GM21576 (cell line): Measurements from ENCODE around the gene CCR5.

ENCODE experiments used
- ATAC-seq: cut with Tn5 transposase; IDR thresholded peaks from one replicate; pipeline ENCODE4 v1.9.1; 2021; ENCODE audit warnings: mild to moderate bottlenecking, moderate library complexity; ENCODE audit not compliant: unreplicated experiment

CCR5 gene

GRCh38 chr3:46358466-46358865 lies 12.3 kb upstream of the CCR5 start:
- no peak for ATAC-seq

GRCh38 chr3:46359733-46360493 lies 10.8 kb upstream of the CCR5 start:
- ATAC-seq, result peak; percentile 51

- no peak for ATAC-seq
Observed at GRCh38 chr3:46360907-46361306, 9.8 kb upstream of the CCR5 start.

DNA sequence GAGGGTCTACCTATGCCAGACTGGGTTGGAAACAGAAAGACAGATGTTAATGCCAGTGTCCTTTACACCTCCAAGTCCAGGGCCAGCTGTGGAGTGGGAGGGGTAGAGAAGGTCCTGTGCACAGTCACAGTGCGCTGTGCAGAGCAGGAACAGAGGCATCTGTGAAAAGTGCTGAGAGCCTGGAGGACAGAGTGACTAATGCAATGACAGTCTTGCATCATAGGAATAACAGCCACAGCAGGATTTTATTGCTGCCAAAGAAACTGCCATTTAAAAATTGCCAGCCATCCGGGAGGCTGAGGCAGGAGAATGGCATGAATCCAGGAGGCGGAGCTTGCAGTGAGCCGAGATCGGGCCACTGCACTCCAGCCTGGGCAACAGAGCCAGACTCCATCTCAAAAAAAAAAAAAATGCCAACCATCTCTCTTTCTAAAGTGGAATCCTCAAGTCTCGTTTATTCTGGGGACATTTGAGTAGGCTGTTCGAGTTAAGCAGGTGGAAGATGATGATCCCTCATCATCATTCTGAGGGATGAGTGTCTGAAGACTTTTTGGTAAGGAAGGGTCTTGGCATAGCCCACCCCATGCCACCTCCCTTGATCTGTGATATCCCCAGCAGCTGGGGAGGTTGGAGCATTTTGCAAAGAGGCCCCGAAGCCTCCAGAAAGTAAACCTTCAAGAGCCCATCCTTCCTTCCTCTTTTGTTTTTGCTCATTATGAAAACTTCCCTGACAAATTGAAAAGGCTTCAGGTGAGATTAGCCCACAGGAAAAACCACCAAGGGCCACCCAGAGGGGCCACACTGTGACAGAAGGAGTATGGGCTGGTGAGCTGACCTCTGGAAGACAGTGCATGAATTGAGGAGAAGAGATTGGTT lies 9.1 kb upstream of the CCR5 start:
- no peak for ATAC-seq

DNA sequence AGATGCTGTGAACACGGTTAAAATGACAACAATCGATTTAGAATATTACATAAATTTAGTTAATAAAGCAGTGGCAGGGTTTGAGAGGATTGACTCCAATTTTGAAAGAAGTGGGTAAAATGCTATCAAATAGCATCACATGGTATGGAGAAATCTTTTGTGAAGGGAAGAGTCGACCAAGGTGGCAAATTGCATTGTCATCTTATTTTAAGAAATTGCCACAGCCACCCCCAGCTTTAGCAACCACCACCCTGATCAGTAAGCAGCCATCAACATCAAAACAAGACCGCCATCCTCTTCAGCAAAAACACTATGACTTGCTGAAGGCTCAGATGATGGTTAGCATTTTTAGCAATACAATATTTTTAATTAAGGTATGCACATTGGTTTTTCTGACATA lies 5.7 kb upstream of the CCR5 start:
- ATAC-seq, result no peak

DNA sequence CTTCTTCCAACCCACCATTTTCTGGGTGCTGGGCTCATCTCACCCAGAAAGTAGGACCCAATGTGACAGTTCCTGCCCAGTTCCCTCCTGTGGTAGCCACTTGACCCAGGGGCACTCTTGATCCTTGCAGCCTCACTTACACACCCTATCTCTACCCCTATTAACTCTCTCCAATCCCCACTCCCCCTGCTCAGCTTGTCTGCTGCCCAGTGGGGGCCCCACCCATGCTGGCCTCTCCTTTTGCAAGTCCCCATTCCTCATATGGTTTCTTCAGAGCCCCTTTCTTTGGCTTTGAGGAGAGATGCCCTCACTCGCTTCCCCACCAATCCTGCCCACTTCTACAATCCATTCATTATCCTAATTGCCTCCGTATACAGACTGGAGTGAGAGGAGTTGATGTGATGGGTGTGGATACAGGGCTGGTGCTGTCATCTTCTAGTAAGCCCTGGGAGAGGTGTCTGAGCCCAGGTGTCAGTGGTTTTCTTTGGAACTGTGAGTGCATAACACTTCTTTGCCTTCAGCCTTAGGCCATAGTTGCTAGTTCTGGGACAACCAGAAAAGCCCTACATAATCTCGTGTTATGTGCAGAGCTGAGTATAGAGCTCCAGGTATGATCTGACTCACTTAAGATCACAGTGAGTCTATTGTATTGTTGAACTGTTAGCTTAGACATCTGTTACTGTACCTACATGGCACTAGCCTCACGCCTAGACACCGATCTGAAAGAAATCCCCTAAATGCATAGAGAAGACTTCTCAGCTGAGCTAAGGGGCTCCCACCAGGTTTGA lies 4.8 kb upstream of the CCR5 start:
- ATAC-seq, result no peak

GRCh38 chr3:46367811-46368210 lies 2.9 kb upstream of the CCR5 start:
- ATAC-seq, result no peak

DNA sequence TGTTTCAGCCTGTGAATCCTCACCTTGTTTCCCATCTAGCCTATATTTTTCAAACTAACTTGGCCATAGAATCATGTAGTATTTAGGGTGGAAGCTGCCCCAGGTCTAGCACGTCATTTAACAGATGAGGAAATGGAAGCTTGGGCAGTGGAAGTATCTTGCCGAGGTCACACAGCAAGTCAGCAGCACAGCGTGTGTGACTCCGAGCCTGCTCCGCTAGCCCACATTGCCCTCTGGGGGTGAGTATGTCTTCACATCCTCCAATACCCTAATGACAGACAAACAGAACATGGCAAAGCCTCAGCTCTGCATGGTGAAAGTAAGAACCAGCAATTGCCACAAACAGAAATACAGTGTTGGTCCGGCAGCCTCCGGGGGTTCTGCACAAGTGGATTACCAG lies 2.2 kb upstream of the CCR5 start:
- ATAC-seq, result peak; percentile 45

DNA sequence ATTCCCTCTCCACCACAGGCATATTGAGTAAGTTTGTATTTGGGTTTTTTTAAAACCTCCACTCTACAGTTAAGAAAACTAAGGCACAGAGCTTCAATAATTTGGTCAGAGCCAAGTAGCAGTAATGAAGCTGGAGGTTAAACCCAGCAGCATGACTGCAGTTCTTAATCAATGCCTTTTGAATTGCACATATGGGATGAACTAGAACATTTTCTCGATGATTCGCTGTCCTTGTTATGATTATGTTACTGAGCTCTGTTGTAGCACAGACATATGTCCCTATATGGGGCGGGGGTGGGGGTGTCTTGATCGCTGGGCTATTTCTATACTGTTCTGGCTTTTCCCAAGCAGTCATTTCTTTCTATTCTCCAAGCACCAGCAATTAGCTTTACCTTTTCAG lies 1.6 kb upstream of the CCR5 start:
- ATAC-seq, result no peak

GRCh38 chr3:46369675-46370132 lies 1.0 kb upstream of the CCR5 start:
- ATAC-seq, result peak; percentile 67

DNA sequence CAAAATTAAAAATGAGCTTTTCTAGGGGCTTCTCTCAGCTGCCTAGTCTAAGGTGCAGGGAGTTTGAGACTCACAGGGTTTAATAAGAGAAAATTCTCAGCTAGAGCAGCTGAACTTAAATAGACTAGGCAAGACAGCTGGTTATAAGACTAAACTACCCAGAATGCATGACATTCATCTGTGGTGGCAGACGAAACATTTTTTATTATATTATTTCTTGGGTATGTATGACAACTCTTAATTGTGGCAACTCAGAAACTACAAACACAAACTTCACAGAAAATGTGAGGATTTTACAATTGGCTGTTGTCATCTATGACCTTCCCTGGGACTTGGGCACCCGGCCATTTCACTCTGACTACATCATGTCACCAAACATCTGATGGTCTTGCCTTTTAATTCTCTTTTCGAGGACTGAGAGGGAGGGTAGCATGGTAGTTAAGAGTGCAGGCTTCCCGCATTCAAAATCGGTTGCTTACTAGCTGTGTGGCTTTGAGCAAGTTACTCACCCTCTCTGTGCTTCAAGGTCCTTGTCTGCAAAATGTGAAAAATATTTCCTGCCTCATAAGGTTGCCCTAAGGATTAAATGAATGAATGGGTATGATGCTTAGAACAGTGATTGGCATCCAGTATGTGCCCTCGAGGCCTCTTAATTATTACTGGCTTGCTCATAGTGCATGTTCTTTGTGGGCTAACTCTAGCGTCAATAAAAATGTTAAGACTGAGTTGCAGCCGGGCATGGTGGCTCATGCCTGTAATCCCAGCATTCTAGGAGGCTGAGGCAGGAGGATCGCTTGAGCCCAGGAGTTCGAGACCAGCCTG lies 984 bp downstream of the CCR5 start:
- ATAC-seq, result no peak

DNA sequence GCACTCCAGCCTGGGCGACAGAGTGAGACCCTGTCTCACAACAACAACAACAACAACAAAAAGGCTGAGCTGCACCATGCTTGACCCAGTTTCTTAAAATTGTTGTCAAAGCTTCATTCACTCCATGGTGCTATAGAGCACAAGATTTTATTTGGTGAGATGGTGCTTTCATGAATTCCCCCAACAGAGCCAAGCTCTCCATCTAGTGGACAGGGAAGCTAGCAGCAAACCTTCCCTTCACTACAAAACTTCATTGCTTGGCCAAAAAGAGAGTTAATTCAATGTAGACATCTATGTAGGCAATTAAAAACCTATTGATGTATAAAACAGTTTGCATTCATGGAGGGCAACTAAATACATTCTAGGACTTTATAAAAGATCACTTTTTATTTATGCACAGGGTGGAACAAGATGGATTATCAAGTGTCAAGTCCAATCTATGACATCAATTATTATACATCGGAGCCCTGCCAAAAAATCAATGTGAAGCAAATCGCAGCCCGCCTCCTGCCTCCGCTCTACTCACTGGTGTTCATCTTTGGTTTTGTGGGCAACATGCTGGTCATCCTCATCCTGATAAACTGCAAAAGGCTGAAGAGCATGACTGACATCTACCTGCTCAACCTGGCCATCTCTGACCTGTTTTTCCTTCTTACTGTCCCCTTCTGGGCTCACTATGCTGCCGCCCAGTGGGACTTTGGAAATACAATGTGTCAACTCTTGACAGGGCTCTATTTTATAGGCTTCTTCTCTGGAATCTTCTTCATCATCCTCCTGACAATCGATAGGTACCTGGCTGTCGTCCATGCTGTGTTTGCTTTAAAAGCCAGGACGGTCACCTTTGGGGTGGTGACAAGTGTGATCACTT lies 2.0 kb downstream of the CCR5 start:
- no peak for ATAC-seq

DNA sequence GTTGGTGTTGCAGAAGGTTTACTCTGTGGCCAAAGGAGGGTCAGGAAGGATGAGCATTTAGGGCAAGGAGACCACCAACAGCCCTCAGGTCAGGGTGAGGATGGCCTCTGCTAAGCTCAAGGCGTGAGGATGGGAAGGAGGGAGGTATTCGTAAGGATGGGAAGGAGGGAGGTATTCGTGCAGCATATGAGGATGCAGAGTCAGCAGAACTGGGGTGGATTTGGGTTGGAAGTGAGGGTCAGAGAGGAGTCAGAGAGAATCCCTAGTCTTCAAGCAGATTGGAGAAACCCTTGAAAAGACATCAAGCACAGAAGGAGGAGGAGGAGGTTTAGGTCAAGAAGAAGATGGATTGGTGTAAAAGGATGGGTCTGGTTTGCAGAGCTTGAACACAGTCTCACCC lies 4.0 kb downstream of the CCR5 start:
- no peak for ATAC-seq

GRCh38 chr3:46375218-46375617 lies 4.5 kb downstream of the CCR5 start:
- no peak for ATAC-seq

DNA sequence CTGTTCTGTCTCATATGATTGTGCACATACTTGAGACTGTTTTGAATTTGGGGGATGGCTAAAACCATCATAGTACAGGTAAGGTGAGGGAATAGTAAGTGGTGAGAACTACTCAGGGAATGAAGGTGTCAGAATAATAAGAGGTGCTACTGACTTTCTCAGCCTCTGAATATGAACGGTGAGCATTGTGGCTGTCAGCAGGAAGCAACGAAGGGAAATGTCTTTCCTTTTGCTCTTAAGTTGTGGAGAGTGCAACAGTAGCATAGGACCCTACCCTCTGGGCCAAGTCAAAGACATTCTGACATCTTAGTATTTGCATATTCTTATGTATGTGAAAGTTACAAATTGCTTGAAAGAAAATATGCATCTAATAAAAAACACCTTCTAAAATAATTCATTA lies 5.1 kb downstream of the CCR5 start:
- ATAC-seq, result no peak

DNA sequence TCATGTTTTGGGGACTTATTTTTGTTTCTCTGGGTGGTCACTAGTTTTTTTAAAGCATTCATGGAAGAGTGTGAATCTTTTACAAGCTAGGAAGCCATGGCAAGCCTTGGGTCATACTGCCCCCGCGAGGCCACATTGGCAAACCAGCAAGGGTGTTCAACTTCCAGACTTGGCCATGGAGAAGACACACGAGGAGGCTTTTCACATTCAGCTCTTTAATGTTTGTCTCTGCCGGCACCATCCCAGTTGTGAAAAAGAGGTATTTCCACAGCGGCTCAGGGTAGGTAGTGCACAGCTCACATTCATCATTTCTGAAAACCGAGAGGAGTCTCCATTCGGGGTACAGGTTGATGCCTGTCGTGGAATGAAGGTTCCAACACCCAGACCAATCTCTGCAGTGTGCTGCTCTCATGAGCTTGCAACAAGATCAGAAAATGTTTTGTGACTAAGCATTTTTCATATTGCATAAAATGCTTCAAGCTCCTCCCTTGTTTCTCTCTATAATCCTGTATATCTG lies 7.7 kb downstream of the CCR5 start:
- no peak for ATAC-seq

DNA sequence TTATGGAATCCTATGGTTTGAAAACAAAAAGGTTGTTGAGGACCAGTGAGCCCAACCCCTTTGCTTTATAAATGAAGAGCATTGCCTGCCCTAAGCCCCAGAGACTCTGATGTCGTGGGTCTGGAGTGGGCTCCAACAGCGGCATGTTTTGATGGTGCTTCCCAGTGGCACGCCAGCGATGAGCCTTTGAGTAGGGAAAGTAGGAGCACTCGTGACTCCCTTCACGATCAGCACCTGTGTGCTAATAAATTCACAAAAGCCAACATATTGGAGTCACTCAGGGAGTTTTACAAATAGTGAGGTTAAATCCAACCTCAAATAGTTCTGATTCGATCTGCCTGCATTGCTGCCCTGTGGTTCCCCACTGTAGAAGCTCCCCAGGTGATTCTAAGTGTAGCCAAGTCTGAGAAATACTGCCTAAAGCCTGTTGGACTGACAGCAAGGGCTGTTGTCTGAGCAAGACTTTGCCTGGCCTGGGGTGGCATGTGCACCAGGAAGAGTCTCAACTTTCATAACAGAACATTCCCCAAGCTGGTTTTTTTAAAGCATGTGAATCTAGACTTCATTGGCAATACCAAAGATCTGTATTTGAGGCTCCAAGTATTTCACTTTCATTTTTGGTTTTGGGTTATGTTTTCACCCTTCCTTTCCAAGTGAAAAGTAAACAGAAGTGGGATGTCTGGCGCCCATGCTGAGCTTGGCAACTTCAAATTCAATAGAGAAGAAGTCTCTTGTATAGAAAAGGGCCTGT lies 9.9 kb downstream of the CCR5 start:
- no peak for ATAC-seq

GRCh38 chr3:46381625-46382024 lies 10.9 kb downstream of the CCR5 start:
- ATAC-seq, result no peak
